Loucy (cell line): ENCODE results near the gene SEMA5A.

ENCODE experiments used
- EZH2phosphoT487 ChIP-seq: fragments of 200-600 bp; IDR thresholded peaks from 2 replicates; pipeline ENCODE4 v1.6.1; 2018; ENCODE audit warnings: antibody characterized with exemption, mild to moderate bottlenecking, moderate library complexity, borderline replicate concordance
- TF ChIP-seq, protein P1 (sequence below): fragments of 200-600 bp; sonication (generic); conservative IDR thresholded peaks from 2 replicates; pipeline ENCODE4 v1.5.1; 2014; ENCODE audit warnings: mild to moderate bottlenecking, antibody characterized with exemption, low read length

DNA sequence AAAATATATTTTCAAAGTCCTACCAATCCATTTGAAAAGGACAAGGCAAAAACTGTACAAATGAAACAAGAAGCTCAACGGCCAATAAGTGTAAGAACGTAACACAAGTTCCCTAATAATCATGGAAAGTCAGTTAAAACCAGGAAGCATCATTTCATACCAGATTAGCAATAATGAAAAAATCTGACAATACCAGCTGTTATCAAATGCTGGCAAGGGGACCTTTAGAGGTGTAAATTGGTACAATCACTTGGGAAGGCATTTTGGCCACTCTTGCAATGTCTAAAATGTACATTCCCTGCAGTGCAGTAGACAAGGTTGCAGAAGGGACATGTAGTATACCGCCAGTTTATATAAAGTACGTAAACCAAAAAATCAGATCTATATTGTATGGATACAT is 10.1 kb upstream of the SEMA5A start:
- TF ChIP-seq, protein P1, sequence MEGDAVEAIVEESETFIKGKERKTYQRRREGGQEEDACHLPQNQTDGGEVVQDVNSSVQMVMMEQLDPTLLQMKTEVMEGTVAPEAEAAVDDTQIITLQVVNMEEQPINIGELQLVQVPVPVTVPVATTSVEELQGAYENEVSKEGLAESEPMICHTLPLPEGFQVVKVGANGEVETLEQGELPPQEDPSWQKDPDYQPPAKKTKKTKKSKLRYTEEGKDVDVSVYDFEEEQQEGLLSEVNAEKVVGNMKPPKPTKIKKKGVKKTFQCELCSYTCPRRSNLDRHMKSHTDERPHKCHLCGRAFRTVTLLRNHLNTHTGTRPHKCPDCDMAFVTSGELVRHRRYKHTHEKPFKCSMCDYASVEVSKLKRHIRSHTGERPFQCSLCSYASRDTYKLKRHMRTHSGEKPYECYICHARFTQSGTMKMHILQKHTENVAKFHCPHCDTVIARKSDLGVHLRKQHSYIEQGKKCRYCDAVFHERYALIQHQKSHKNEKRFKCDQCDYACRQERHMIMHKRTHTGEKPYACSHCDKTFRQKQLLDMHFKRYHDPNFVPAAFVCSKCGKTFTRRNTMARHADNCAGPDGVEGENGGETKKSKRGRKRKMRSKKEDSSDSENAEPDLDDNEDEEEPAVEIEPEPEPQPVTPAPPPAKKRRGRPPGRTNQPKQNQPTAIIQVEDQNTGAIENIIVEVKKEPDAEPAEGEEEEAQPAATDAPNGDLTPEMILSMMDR = no peak
- TF ChIP-seq EZH2phosphoT487 = no peak
